Lung (tissue), 12 donors: ENCODE data around the gene BCAS3. TPM values are rescaled to one million over a fixed set of nuclear protein-coding genes. Genes with fewer than 3 reads are reported as not detected.
A peak's percentile ranks its signal among the peaks of the same experiment; 100 is the strongest.

Experiments
- ATAC-seq: fragments of 200-7000 bp; cut with Tn5 transposase; one replicate; pipeline ENCODE4 v1.9.1; 2020; ENCODE audit warnings: moderate number of reproducible peaks; ENCODE audit not compliant: insufficient read depth, low FRiP score
- DNase-seq, 3 donors: peaks; one replicate each; pipeline ENCODE4 v3.0.0-alpha.2; 2013 to 2017
- H3K27ac ChIP-seq, 2 donors: one replicate each; pipeline ENCODE4 v1.5.1; 2013; ENCODE audit warnings: mild to moderate bottlenecking in 2 of 2, moderate library complexity in 2 of 2, control low read depth in 1 of 2, inconsistent platforms in 1 of 2, low read depth in 1 of 2, low read length in 1 of 2
- H3K27me3 ChIP-seq, 3 donors: one replicate each; pipeline ENCODE4 v1.5.1; 2013; ENCODE audit warnings: low read length in 2 of 3; ENCODE audit not compliant: control insufficient read depth in 3 of 3, insufficient read depth in 3 of 3
- H3K36me3 ChIP-seq, 4 donors: one replicate each; pipeline ENCODE4 v1.5.1; 2013; ENCODE audit warnings: low read length in 4 of 4, mild to moderate bottlenecking in 1 of 4, moderate library complexity in 1 of 4; ENCODE audit not compliant: control insufficient read depth in 4 of 4, insufficient read depth in 4 of 4
- H3K4me1 ChIP-seq, 5 donors: one replicate each; pipeline ENCODE4 v1.5.1; 2013; ENCODE audit warnings: low read length in 5 of 5, mild to moderate bottlenecking in 2 of 5, moderate library complexity in 1 of 5; ENCODE audit not compliant: control insufficient read depth in 5 of 5, insufficient read depth in 5 of 5
- H3K4me3 ChIP-seq: one replicate; pipeline ENCODE4 v1.5.1; 2013; ENCODE audit warnings: mild to moderate bottlenecking, control low read depth, moderate library complexity
- H3K9ac ChIP-seq, 2 donors: one replicate each; pipeline ENCODE4 v1.5.1; 2013; ENCODE audit warnings: low read length in 2 of 2, control low read depth in 1 of 2; ENCODE audit not compliant: insufficient read depth in 1 of 2
- H3K9me3 ChIP-seq, 4 donors: one replicate each; pipeline ENCODE4 v1.5.1; 2013; ENCODE audit warnings: low read length in 3 of 4, mild to moderate bottlenecking in 1 of 4, moderate library complexity in 1 of 4; ENCODE audit not compliant: control insufficient read depth in 4 of 4, insufficient read depth in 3 of 4
- WGBS, 2 donors: extraction: QIAGEN DNeasy Blood & Tissue Kit; methylation state at CpG; one replicate each; pipeline ENCODE4 v1.1.7; 2013; 5-methylcytosine and 5-hydroxymethylcytosine counted together
- polyA plus RNA-seq, 2 donors: library from polyadenylated mRNA; stranded (reverse); fragments of 200-250 nt; gene quantifications; one replicate each; pipeline ENCODE4 v1.2.1, GENCODE V29; 2013
- total RNA-seq, 2 donors: library from RNA; depleted of rRNA in 1 of 2; stranded (reverse); fragments of >200 nt in 1 of 2; gene quantifications; one replicate each; pipeline ENCODE4 v1.2.1, GENCODE V29; 2014 to 2021
- TF ChIP-seq, protein P1 (sequence below): IDR thresholded peaks from 2 replicates; pipeline ENCODE4 v1.5.1; 2012; ENCODE audit warnings: mild to moderate bottlenecking; ENCODE audit errors: control extremely low read depth, extremely low read depth
- donor health status: control.
- donor health status: control.
- donor health status: Bipolar disorder and iron deficiency.
- donor health status: healthy.
- donor health status: DM: yes; HTN: yes; CAD: no.

BCAS3 gene
- total and polyA plus RNA-seq, 4 donors, result 4.0 to 101 (median 20.3) TPM

DNA sequence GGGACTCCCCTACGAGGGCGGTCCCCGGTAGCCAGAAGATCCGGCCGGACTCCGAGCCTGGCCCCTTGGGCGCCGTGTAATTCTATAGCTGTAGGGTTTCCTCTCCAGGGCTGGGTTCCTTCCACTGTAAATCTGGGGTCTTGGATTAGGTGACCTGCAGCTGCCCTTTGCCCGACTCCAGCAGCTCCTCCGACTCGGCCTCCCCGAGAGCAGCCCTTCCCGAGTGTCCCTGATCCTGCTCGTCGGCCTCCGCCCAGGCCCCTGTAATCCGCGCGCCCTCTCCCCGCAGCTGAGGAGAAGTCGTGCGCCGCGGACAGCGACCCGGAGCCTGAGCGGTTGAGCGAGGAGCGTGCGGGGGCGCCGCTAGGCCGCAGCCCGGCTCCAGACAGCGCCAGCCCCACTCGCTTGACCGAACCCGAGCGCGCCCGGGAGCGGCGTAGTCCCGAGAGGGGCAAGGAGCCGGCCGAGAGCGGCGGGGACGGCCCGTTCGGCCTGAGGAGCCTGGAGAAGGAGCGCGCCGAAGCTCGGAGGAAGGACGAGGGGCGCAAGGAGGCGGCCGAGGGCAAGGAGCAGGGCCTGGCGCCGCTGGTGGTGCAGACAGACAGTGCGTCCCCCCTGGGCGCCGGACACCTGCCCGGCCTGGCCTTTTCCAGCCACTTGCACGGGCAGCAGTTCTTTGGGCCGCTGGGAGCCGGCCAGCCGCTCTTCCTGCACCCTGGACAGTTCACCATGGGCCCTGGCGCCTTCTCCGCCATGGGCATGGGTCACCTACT is 727.4 kb downstream of the BCAS3 start:
- WGBS, 2 donors, result 18 to 29% methylated on average over 58 to 71 of the region's 71 CpGs
- Histone ChIP-seq H3K27ac (peak overlapping the region in 1 of 2 donors; percentile 90), H3K4me3 (peak overlapping the region; percentile 61), H3K27me3 (peaks cover 0 to 35% (median 4%) of the 10 kb centered on the region in 3 donors), H3K9me3 (peaks cover 0 to 7% (median 0%) of the 10 kb centered on the region in 4 donors), H3K36me3 (peaks cover 0 to 84% (median 38%) of the 10 kb centered on the region in 4 donors), H3K9ac (peak overlapping the region; percentile 91 to 94), H3K4me1 (peaks cover 0 to 38% (median 11%) of the 10 kb centered on the region in 5 donors)
- ATAC-seq (no peak), DNase-seq (peak in 2 of 3 donors; percentile 34 to 45)
- TF ChIP-seq, protein P1, sequence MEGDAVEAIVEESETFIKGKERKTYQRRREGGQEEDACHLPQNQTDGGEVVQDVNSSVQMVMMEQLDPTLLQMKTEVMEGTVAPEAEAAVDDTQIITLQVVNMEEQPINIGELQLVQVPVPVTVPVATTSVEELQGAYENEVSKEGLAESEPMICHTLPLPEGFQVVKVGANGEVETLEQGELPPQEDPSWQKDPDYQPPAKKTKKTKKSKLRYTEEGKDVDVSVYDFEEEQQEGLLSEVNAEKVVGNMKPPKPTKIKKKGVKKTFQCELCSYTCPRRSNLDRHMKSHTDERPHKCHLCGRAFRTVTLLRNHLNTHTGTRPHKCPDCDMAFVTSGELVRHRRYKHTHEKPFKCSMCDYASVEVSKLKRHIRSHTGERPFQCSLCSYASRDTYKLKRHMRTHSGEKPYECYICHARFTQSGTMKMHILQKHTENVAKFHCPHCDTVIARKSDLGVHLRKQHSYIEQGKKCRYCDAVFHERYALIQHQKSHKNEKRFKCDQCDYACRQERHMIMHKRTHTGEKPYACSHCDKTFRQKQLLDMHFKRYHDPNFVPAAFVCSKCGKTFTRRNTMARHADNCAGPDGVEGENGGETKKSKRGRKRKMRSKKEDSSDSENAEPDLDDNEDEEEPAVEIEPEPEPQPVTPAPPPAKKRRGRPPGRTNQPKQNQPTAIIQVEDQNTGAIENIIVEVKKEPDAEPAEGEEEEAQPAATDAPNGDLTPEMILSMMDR, result no peak

DNA sequence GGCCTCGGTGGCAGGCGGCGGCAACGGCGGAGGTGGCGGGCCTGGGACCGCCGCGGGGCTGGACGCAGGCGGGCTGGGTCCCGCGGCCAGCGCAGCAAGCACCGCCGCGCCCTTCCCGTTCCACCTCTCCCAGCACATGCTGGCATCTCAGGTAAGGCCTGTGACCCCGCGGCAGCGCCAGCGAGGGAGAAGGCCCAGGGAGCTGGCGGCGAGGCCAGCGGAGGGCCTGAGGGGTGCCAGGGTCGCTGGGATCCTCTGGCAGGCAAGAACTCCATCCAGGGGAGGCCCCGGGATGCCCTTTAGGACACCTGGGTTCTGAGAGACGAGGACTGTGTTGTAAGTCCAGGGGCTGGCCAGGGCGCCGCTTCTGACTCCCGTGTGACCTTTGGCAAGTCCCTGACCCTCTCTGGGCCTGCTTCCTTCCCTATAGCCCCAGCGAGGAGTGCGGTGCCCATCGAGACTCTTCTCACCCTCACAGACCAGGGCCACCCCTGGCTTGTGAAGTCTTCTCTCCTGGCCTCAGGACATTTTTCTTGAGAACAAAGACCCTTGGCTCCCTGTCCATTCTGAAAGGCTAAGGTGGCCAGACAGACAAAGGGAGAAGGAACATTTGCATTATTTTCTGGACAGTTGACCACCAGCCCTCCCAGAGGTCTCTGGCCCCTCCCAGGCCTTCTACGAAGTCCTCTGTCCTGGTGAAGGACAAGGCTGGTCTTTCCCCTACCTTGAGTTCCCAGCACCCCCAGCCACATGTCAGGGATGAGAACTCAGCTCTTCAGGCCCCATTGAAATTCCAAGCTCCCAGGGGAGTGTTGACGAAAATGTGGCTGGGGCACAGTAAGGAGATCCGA is 728.3 kb downstream of the BCAS3 start:
- H3K9ac ChIP-seq, result peak overlapping the region; percentile 93 to 94
- peak overlapping the region; percentile 61 for H3K4me3 ChIP-seq
- TF ChIP-seq, protein P1, result no peak
- peaks cover 0 to 38% (median 4%) of the 10 kb centered on the region in 3 donors for H3K27me3 ChIP-seq
- DNase-seq (peak; percentile 36 to 43 (median 39)), ATAC-seq (no peak)
- peak overlapping the region in 1 of 2 donors; percentile 90 for H3K27ac ChIP-seq
- peaks cover 0 to 7% (median 0%) of the 10 kb centered on the region in 4 donors for H3K9me3 ChIP-seq
- 29 to 46% methylated on average over 37 of the region's 37 CpGs for WGBS, 2 donors
- H3K36me3 ChIP-seq, result peaks cover 0 to 80% (median 38%) of the 10 kb centered on the region in 4 donors
- peaks cover 0 to 44% (median 11%) of the 10 kb centered on the region in 5 donors for H3K4me1 ChIP-seq

DNA sequence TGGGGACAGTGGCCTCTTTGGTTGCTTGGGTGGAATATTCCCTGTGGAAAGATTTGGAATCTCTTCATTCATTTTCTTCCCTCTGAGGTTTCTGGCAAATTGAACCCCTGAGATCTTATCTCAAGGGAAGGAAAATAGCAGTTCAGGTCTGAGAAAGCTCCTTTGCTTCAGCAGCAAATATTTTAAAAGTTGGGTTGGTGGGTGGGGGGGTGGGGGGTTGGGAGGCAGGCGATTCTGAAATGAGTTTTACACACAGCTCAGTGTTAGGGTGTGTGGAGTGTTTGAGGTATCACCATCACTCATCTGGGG is 728.8 kb downstream of the BCAS3 start:
- 38 to 56% methylated on average over 1 of the region's 1 CpG for WGBS, 2 donors
- TF ChIP-seq, protein P1, result no peak
- H3K9ac ChIP-seq, result peak overlapping the region; percentile 93 to 94
- H3K9me3 ChIP-seq, result peaks cover 0 to 7% (median 0%) of the 10 kb centered on the region in 4 donors
- peak overlapping the region in 1 of 2 donors; percentile 90 for H3K27ac ChIP-seq
- no peak overlapping the region for H3K4me3 ChIP-seq
- DNase-seq, result no peak
- H3K4me1 ChIP-seq, result peaks cover 0 to 44% (median 11%) of the 10 kb centered on the region in 5 donors
- peaks cover 0 to 34% (median 4%) of the 10 kb centered on the region in 3 donors for H3K27me3 ChIP-seq
- ATAC-seq, result no peak
- peaks cover 0 to 74% (median 35%) of the 10 kb centered on the region in 4 donors for H3K36me3 ChIP-seq
